Motor neuron (in vitro differentiated cells): ENCODE results near the gene CDH13. TPM values are rescaled to one million over a fixed set of nuclear protein-coding genes. Genes with fewer than 3 reads are reported as not detected.

ENCODE experiments used
- ATAC-seq, 8 experiments: fragments of 200-7000 bp; cut with Tn5 transposase; replicated peaks in 6 of 8; 2 replicates each; pipeline ENCODE4 v1.8.0; 2021; ENCODE audit warnings: mild to moderate bottlenecking in 8 of 8, moderate library complexity in 8 of 8
- H3K27ac ChIP-seq, 2 donors: fragments of 250-450 bp; sonication (Bioruptor Pico); 2 replicates each; pipeline ENCODE4 v1.9.0; 2021; ENCODE audit warnings: antibody characterized with exemption in 2 of 2, mild to moderate bottlenecking in 2 of 2, moderate library complexity in 1 of 2
- H3K4me1 ChIP-seq, 2 donors: fragments of 250-450 bp; sonication (Bioruptor Pico); replicated peaks in 1 of 2; 2 replicates each; pipeline ENCODE4 v1.6.1; 2021; ENCODE audit warnings: antibody characterized with exemption in 2 of 2, mild to moderate bottlenecking in 2 of 2, moderate library complexity in 1 of 2
- H3K4me3 ChIP-seq, 5 donors: fragments of 250-450 bp; sonication (Bioruptor Pico); 2 replicates each; pipeline ENCODE4 v1.9.0; 2021; ENCODE audit warnings: antibody characterized with exemption in 5 of 5, mild to moderate bottlenecking in 5 of 5, moderate library complexity in 4 of 5
- WGBS, 10 experiments: fragments of 450-650 bp; shearing (Covaris generic); methylation state at CpG; one replicate each; pipeline ENCODE4 v1.0.0; 2022; 5-methylcytosine and 5-hydroxymethylcytosine counted together
- in situ Hi-C, 9 experiments: fragments of 400-800 bp; cut with MboI; loops; one replicate each; pipeline ENCODE4 v1.15.0; 2021; ENCODE audit warnings: low sequenced_read_pairs in 9 of 9, low pct_unique_long_range_greater_than_20kb in 2 of 9; ENCODE audit not compliant: unreplicated experiment in 9 of 9
- total RNA-seq, 8 experiments: library from RNA; unstranded; fragments of 300-600 nt; gene quantifications; 2 replicates each; pipeline versions ENCODE4 v1.2.3 to v1.2.4, GENCODE V29; 2022

Gene CDH13
- total RNA-seq, 8 experiments from 2014 or later: 0.42 to 10.3 (median 3.4) TPM

DNA sequence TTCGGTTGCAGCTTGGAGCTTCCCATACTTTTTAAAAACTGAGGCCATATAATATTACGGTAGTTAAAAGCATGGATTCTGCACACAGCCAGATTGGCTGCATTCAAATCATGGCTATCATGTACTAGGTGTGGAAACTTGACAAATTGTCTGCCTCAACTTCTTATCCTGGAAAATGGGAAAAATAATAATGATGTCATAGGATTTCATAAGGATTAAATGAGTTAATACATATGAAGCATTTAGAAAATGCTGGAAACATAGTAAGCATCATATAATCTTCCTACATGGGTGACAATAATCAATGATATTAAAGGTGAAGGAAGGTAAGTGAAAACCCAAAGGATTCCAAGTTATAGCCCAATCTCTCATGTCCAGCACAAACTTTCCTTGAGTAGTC, 592.5 kb downstream of the CDH13 start:
- 88 to 100% (median 100%) methylated on average over 1 to 2 of the region's 2 CpGs; no CpG with 5 or more reads in 3 of the 10 experiments for WGBS, 10 experiments
- H3K4me1 ChIP-seq: peaks cover 0 to 4% of the 10 kb centered on the region in 2 donors
- no peak for ATAC-seq
- in situ Hi-C loops: loop anchor here in 1 of 9 experiments (25.0 kb wide), 1 partner anchor 582 kb away; the partner anchor contains the start of gene CDH13
- H3K27ac ChIP-seq: no peak overlapping the region
- H3K4me3 ChIP-seq: no peak overlapping the region

DNA sequence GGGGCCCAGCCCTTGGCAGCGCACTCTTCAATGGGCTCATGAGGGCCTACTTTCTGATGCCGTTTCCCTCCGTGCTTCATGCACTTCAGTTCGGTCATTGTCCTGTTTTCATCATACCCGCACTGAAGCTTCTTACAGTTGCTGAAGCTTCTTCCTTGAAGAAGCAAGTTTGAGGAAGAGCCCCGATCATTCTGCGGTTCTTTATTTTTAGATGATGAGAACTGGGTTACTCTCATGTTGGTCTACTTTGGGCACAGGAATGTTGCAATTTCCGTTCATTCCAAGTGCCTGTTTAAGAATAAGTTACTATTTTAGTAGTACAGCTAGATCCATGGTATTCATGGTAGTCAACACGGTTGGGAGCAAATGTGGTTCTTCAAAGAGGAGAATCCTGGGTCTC, 593.3 kb downstream of the CDH13 start:
- Histone ChIP-seq H3K4me3 (no peak overlapping the region), H3K27ac (no peak overlapping the region), H3K4me1 (peaks cover 5 to 6% of the 10 kb centered on the region in 2 donors)
- in situ Hi-C loops: loop anchor here in 1 of 9 experiments (25.0 kb wide), 1 partner anchor 583 kb away; the partner anchor contains the start of gene CDH13
- 70 to 96% (median 84%) methylated on average over 2 to 7 of the region's 9 CpGs; no CpG with 5 or more reads in 1 of the 10 experiments for WGBS, 10 experiments
- ATAC-seq: no peak

DNA sequence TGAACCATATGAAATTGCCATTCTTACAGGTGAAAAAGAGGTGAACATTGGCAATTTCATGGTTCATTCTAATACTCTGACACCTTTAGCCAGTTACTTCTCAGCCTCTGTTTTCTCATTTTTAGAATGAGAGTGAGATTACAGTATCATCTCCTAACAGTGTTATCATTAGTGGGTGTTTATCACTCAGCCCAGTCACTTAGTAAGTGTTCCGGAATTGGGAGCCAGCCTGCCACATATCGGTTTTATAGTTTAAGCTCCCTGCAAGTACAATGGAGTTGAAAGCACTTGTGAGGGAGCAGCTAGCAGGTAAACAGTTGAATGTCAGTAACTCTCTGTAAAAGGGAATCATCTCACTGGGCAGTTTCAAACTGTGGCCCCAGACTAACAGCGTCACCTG, 597.9 kb downstream of the CDH13 start:
- ATAC-seq: no peak
- in situ Hi-C loops: loop anchor here in 1 of 9 experiments (25.0 kb wide), 1 partner anchor 587 kb away; the partner anchor contains the start of gene CDH13
- Histone ChIP-seq H3K4me3 (no peak overlapping the region), H3K4me1 (peaks cover 24 to 27% of the 10 kb centered on the region in 2 donors), H3K27ac (no peak overlapping the region)
- 77 to 100% (median 100%) methylated on average over 1 to 3 of the region's 3 CpGs; no CpG with 5 or more reads in 1 of the 10 experiments for WGBS, 10 experiments

GRCh38 chr16:83227336-83227735, 600.6 kb downstream of the CDH13 start:
- in situ Hi-C loops: no loop called here
- 45 to 100% (median 88%) methylated on average over 1 to 5 of the region's 6 CpGs; no CpG with 5 or more reads in 6 of the 10 experiments for WGBS, 10 experiments
- Histone ChIP-seq H3K4me3 (no peak overlapping the region), H3K27ac (no peak overlapping the region), H3K4me1 (peaks cover 27 to 38% of the 10 kb centered on the region in 2 donors)
- no peak for ATAC-seq

DNA sequence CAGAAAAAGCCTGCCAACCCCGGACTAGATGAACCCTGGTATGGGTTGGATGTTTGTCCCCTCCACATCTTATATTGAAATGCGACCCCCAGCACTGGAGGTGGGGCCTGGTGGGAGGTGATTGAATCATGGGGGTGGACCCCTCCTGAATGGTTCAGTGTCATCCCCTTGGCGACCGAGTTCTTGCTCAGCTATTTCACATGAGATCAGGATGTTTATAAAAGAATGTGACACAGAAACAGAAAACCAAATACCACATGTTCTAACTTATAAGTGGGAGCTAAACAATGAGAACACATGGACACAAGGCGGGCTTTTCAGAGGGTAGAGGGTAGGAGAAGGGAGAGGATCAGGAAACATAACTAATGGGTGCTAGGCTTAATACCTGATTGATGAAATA, 605.0 kb downstream of the CDH13 start:
- no peak overlapping the region for H3K27ac ChIP-seq
- H3K4me3 ChIP-seq: no peak overlapping the region
- in situ Hi-C loops: no loop called here
- peak in 5 of 8 experiments; percentile 60 to 90 (median 63) for ATAC-seq
- WGBS, 10 experiments: 0 to 100% (median 57%) methylated on average over 1 to 4 of the region's 5 CpGs; no CpG with 5 or more reads in 3 of the 10 experiments
- H3K4me1 ChIP-seq: peaks cover 23 to 28% of the 10 kb centered on the region in 2 donors

DNA sequence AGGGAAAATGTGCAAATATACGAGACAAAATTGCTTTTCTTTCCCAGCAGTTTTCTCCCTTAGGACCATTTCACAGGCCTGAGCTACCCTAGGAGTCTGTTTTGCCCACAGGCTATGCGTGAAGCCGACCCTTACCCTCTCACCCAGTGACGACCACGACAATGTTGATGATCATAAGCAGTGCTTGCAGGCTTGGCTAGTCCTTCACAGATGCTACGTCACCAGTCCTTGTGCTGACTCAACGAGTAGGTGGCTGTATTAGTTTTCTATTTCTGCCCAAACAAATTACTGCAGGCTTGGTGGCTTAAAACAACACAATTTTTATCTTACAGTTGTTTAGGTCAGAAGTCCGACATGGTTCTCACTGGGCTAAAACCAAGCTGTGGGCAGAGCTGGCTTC, 606.4 kb downstream of the CDH13 start:
- in situ Hi-C loops: no loop called here
- Histone ChIP-seq H3K27ac (no peak overlapping the region), H3K4me3 (no peak overlapping the region), H3K4me1 (peaks cover 22 to 28% of the 10 kb centered on the region in 2 donors)
- WGBS, 10 experiments: 8 to 100% (median 86%) methylated on average over 1 to 8 of the region's 8 CpGs
- no peak for ATAC-seq

GRCh38 chr16:83238949-83239691, 612.4 kb downstream of the CDH13 start:
- H3K4me1 ChIP-seq: peaks cover 3 to 13% of the 10 kb centered on the region in 2 donors
- 0 to 78% (median 53%) methylated on average over 1 to 6 of the region's 6 CpGs; no CpG with 5 or more reads in 2 of the 10 experiments for WGBS, 10 experiments
- H3K4me3 ChIP-seq: no peak overlapping the region
- ATAC-seq: peak in 5 of 8 experiments; percentile 60 to 95 (median 92)
- in situ Hi-C loops: no loop called here
- no peak overlapping the region for H3K27ac ChIP-seq

- Histone ChIP-seq H3K27ac (no peak overlapping the region), H3K4me1 (peaks cover 0 to 3% of the 10 kb centered on the region in 2 donors), H3K4me3 (no peak overlapping the region)
- 14 to 80% (median 57%) methylated on average over 1 to 2 of the region's 2 CpGs; no CpG with 5 or more reads in 2 of the 10 experiments for WGBS, 10 experiments
- ATAC-seq: peak in 1 of 8 experiments; percentile 81
- in situ Hi-C loops: no loop called here
Observed at GRCh38 chr16:83244057-83244456, 617.3 kb downstream of the CDH13 start.

- 22 to 88% (median 83%) methylated on average over 1 of the region's 1 CpG; no CpG with 5 or more reads in 6 of the 10 experiments for WGBS, 10 experiments
- Histone ChIP-seq H3K27ac (no peak overlapping the region), H3K4me1 (no peaks in the 10 kb centered on the region), H3K4me3 (no peak overlapping the region)
- in situ Hi-C loops: no loop called here
- ATAC-seq: no peak
Observed at GRCh38 chr16:83245061-83245460, 618.3 kb downstream of the CDH13 start.

GRCh38 chr16:83247767-83248372, 621.1 kb downstream of the CDH13 start:
- Histone ChIP-seq H3K4me1 (no peaks in the 10 kb centered on the region), H3K4me3 (no peak overlapping the region), H3K27ac (no peak overlapping the region)
- 2 to 83% (median 67%) methylated on average over 1 to 8 of the region's 9 CpGs; no CpG with 5 or more reads in 2 of the 10 experiments for WGBS, 10 experiments
- in situ Hi-C loops: no loop called here
- no peak for ATAC-seq

DNA sequence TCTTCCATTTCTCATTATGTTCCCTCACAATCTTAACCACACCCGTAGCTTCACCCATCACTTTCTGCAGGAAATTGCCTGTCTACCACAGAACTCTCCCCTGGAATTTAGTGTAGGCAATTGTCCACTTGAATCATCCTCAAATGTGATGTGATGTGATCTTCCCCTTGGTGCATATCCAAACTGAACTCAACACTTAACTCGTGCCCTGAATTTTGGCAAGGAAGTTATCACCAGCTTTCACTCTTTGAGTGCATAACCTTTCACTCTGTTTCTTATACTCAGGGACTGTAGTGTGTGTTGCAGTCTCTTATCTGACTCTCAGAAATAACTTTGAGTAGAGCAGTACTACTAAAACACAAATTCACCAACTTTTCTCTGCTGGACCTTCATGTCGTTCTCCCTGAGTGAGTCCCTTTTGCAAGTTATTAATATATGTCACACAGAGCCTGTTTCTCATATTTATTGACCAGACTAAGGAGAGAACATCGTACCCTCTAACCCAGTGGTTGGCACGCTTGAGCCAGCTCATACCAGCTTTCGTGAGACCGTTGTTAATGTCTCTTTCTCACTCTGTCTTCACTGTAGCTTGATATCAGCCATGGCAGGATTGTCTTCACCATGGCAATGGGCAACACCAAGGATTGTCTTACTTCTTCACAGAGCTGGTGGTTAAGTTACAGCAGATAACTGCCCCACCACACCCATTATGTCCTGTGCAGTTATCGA, 622.1 kb downstream of the CDH13 start:
- no peak for ATAC-seq
- Histone ChIP-seq H3K4me1 (no peaks in the 10 kb centered on the region), H3K4me3 (no peak overlapping the region), H3K27ac (no peak overlapping the region)
- WGBS, 10 experiments: 6 to 100% (median 89%) methylated on average over 2 to 7 of the region's 8 CpGs
- in situ Hi-C loops: no loop called here

GRCh38 chr16:83253521-83253920, 626.8 kb downstream of the CDH13 start:
- in situ Hi-C loops: no loop called here
- H3K4me3 ChIP-seq: no peak overlapping the region
- H3K4me1 ChIP-seq: no peaks in the 10 kb centered on the region
- WGBS, 10 experiments: 40 to 94% (median 69%) methylated on average over 1 to 2 of the region's 3 CpGs; no CpG with 5 or more reads in 6 of the 10 experiments
- peak in 1 of 8 experiments; percentile 53 for ATAC-seq
- H3K27ac ChIP-seq: no peak overlapping the region
